Fibroblast of skin of right biceps (primary cell): ENCODE results near the gene PDAP1.
"Not testable (repeated sequence)": the region's sequence is repeated elsewhere in the genome, so short reads cannot be mapped to it uniquely, and the experiment has no call there.

Experiments
- DNase-seq: peaks from one replicate; pipeline ENCODE4 v3.0.0-alpha.2; 2013

PDAP1 gene, protein sequence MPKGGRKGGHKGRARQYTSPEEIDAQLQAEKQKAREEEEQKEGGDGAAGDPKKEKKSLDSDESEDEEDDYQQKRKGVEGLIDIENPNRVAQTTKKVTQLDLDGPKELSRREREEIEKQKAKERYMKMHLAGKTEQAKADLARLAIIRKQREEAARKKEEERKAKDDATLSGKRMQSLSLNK

DNA sequence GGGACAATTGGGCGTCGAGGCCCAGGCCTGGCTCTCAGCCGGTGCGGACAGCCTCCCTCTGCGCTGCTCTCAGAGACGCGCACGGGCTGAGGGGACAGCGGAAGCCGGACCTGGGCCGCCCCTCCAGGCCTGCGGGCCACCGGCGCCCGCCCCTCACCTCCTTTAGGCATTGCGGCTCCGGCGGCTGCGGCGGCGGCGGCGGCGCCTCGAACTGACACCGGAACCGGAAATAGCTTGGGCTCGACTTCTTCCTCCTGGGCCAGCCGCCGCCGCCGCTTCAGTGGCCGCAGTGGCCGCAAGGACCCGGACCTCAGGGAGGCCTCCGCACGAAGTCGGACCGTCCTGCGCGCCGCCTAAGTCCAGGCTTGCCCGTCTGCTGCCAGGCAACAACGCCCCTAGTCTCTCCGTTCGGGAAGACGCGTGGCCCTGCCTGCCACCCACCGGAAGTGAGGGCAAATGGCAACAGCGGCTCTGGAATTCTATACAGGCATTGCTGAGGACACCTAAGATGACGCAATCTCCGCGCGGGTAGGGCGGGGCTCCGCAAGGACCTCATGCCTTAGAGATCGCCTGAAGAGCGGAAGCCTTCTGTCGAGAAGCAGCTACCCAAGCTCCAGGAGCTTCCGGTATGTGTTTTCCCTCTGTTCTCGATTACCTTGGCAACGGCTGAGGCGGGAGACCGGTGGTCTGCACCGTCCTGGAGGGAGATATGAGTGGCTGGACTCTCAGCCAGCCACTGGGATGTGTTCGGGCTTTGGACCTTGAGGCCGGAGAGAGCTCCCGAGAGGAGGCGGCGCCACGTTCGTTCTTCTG, at the start of gene PDAP1, which contains the start of gene BUD31:
PDAP1 (minus strand) TSS at position 219 of the 813 bp plus-strand sequence; CDS start at position 170, 49 bp downstream.
BUD31 (plus strand) TSS at position 591 of the 813 bp plus-strand sequence. CDS start 2,124 bp downstream, outside the sequence.
- peak; percentile 95 for DNase-seq

DNA sequence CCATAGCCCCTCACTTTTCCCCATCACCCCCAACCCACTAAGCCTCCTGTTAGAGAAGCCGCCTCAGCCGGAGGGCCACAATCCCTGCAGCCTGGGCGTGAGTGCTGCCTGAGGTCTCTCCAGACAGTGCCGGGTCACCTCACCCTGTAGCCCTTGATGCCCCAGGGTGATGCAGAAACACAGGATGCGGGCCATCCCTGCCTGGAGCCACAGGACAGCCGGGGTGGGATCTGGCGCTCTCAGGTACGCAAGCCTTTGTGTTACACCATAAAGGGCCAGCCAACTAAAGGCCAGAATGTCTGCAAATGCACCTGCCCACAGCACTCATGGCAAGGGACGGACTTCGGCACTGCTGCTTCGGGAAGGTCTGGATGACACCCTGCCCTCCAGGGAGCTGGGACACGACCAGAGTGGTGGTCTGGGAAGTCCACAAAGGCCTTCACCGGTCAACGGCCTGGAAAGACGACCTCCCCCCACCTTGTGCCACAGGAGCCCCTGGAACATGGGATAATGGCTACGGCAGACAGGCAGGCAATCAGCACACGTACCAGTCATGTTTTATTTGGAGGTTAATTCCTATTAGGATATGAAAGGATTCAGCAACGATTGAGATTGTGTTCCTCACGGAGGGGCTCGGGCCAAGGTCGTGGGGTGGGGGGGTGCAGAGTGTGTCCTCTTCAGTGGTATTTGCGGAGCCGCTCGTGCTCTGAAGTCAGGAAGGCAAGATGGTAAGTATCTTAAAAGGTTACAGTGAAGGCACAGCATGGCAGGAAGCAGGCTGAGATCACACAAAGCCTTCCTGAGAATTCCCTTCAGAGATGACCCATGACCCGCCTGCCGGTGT, 49.5 kb upstream of the PDAP1 start:
- no peak for DNase-seq

DNA sequence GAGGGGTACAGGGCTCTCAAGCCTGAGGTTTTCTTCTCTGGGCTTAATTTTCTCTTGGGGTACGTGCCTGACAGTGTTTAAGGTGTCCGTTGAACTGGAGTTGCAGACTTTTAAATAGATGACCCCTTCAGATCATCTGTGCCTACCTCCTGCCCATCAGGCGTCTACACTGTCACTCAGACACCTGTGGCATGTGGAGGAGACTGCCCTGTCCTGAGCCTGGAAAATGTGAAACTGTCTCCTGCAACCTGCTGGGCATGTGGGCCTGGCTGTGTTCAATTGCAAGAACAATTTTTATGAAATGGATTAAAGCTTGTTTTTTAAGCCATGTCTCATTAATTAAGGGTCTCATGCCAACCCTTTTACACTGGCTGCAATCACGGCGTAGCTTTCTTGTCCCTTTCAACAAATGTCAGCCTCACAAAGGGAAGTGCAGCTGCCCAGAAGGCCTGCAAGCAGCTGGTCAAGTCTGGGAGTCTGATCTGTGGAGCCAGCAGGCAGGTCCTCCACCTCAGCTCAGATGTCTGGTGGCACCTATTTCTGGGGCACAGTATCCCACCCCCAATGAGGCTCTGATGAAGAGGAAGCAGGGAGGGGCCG, 48.8 kb upstream of the PDAP1 start:
- DNase-seq = no peak

DNA sequence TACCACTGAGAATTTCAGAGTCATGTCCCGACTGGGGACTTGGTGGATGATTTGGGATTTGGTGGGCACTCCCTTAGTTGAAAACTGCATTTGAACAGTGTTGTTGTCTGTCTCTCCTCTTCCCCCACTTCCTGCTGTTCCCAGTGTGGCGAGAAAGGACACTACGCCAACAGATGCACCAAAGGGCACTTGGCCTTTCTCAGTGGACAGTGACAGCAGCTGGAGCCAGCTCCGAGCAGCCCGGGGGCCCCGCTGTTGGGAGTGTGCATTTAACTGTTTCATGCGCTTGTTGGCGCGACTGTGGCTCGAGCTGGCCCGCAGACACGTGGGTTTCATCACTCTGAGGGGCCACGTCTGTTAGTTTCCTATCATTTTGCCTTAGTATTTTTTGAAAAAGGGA, 47.9 kb upstream of the PDAP1 start:
- no peak for DNase-seq

DNA sequence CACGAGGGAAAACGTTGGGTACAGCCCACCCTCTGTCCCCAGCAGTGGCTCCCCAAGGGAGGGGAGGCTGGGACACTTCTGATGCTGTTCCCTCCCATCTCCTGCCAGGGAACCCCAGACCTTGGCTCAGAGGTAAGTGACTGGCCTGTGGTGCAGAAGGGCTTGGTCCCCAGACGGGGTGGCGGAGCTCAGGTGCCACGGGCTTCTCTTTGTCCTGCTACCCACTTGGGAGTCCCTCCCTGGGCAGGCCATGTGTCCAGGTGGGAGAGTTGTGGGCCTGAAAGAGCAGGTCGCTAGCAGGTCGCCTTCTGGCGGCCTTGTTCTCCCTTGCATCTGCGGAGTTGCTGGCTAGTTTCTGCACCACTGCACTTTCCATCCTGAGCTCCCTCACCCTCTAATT, 47.5 kb upstream of the PDAP1 start:
- DNase-seq = no peak

DNA sequence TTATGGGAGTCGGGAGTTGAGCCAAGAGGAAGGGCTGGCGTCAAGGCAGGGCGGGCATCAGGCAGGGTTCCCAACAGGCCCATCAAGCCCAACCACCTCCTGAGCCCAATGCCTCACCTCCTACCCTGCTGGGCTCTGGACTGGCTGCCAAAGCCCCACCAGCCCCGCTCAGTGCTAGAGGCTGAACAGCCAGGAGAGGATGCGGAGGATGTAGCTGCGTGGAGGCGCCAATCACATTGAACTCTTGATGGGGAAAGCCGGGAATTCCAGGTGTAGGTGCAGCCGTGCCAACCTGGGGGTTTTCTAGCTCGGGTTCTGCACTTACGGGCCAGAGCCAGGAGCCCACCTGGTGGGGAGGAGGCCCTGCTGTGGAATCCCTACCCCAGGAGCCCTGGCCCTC, 44.7 kb upstream of the PDAP1 start:
- DNase-seq = no peak

DNA sequence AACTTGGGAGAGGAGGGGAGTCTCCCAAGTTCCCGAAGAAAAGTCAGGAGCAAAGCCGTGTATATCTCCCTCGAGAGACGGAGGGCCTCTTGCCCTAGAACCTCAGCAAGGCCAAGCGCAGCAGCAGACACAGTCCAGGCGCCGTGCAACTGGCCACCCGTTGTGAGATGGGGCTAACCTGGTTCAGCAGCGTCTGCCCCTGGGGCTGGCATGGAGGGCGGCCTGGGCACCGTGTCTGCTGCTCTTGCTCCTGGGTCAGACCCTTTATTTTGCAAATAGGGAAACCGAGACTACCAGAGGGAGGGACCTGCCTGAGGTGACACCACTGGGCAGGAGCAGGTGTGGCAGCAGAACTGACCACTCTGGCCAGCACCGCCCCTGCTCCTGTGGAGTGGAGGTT, 44.1 kb upstream of the PDAP1 start:
- no peak for DNase-seq

DNA sequence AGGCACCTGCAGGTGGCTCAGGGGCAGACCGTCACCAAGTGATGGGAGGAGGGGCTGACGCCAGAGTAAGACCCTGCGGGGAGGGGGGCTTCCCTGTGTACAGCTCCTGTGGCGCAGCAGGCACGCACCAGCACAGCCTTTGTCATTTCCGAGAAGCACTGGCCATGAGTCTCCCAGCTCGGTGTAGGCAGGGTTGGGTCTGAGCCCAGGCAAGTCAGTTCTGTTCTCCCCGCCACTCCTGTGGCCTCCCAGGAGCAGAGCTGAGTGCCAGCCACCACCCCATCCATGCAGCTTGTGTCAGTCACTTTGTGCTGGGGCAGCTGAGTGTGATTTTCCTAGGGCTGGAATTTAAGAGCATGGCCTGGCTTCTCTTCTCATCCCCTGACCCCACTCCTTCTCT, 43.5 kb upstream of the PDAP1 start:
- no peak for DNase-seq

DNA sequence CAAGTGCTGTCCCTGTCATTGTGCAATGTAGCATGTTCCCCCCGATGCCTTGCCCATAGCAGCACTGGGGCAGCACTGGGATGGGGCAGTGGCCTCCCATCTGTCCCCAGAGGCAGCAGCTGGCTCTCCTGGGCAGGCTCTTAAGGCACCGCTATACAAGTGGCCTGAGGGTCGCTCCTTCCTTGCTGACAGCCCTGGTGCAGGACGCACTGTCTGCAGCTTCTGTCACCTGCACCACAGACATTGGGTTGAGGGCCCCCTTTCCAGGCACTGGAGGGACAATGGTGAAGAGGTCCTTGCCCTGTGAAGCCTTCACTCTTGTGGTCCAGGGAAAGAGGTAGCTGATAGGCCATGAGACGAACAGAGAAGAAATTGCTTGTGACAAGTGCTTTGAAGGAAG, 40.9 kb upstream of the PDAP1 start:
- DNase-seq = no peak

DNA sequence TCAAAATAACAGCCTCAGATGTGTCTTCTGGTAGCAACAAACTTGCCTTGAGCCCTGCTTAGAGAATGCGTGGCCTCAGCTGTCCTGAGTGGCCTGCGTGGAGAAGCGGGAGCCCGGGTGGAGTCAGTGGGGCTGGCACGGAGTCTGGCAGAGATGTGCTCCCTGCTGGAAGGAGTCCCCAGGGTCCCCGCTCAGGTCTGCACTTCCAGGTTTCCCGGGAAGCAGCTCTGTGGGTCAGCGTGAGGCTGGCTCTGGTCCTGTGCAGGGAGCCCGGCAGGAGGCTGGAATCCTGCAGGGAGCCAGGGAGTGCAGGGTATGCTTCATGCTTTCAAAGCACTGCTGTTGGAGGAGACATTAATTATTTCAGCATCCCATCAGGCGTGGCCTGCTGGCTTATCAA, 40.5 kb upstream of the PDAP1 start:
- DNase-seq = no peak

DNA sequence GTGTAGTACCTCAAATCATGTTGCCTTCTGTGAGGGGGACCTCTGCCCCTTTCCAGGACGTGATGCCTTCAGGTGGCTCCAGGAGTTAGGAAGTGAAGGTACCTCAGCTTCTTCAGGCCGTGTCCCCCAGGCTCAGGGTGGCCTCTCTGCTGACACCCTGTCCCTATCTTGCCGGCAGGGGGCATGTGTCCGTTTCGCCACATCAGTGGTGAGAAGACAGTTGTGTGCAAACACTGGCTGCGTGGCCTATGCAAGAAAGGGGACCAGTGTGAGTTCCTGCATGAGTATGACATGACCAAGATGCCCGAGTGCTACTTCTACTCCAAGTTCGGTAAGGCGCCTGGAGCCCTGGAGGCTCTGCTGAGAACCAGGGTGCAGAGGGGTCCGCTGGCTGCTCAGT, 39.5 kb upstream of the PDAP1 start:
- DNase-seq = no peak

DNA sequence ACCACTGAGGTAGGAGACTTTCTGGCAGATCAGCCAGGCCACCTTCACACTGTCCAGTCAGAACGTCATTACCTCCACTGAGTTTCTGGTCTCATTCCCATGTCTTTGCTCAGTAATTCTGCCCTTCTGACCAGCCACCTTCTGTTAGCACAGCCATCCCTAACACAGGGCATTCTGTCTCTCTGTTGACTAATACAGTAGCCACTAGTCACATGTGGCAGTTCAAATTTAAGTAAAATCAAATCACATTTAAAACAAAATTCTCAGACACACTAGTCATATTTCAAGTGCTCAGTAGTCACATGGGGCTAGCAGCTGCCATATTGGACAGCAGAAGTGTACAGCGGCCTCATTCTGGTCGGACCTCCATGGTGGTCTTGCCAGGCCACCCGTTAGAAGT, 37.7 kb upstream of the PDAP1 start:
- DNase-seq = no peak

DNA sequence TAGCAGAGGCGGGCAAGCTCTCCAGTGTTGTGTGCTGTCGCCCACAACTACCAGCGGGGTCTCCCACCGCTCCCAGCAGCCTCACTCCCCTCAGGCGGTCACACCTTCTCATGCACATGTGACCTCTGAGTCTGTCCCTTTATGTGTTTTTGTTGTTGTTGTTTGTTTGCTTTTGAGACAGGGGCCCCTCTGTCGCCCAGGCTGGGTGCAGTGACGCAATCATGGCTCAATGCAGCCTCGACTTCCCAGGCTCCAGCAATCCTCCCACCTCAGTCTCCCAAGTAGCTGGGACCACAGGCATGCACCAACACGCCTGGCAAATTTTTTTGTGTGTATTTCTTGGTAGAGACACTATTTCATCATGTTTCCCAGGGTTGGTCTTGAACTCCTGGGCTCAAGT, 31.8 kb upstream of the PDAP1 start:
- peak; percentile 26 for DNase-seq

DNA sequence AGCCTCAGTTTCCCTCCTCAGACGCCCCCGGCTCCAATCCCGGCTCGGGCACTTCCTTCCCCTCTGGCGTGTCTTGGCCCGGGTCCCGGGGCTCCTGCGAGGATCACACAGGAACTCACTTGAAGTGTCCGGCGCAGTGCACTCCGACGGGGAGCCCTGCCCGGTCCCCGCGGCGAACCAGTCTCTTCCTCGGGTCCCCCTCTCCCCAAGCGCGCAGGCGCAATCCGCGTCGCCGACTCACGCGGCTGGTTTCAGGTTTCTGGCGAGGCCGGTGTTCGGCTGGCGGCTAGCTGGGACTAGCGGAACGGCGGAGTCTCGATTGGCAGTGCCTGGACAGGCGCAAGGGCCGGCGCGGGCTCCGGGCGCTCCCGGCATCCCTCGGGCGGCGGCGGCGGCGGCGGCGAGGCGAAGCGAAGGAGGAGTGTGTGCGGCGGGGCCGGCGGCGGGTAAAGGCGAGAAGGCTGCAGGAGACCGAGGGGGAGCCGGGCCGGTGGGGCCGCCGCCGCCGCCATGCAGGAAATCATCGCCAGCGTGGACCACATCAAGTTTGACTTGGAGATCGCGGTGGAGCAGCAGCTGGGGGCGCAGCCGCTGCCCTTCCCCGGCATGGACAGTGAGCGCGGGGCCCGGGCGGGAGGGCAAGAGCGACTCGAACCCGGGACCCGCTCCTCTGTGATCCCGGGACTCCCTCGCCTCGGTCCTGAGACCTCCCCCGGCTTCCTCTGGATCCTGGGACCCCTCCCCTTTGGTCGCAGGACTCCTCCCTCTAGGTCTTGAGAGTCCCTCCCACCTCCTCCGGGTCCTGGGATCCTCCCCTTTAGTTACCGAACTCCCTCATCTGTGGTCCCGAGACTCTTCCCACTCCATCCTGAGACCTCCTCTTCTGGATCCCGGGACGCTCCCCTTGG, 30.4 kb upstream of the PDAP1 start, which contains the start of the genes CPSF4 and PTCD1:
CPSF4 (plus strand) TSS at position 371 of the 908 bp plus-strand sequence; CDS start at position 511, 140 bp downstream.
PTCD1 (minus strand) TSS at position 226 of the 908 bp plus-strand sequence. CDS start 3,556 bp downstream, outside the sequence.
- peak; percentile 95 for DNase-seq

DNA sequence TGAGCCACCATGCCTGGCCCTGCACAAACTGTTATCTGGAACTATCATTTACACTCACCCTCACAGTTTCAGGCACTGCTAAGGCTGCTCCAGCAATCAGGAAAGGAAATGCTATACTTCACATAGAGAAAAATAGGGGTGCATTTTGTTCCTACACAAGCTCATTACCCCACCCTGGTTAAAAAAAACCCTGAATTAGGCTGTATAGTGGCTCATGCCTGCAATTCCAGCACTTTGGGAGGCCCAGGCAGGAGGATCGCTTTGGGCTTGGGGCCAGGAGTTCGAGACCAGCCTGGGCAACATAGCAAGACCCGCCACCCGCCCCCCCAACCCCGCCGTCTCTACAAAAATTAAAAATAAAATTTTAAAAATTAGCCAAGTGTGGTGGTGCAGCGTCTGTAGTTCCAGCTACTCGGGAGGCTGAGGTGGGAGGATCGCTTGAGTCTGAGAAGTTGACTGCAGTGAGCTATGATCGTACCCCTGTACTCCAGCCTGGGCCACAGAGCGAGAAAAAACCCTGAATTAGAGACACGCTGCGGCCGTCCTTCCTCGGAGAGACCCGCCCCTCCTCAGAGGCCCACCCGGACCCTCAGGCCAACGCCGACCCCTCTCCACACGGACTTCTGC, 29.7 kb upstream of the PDAP1 start:
- no peak for DNase-seq

DNA sequence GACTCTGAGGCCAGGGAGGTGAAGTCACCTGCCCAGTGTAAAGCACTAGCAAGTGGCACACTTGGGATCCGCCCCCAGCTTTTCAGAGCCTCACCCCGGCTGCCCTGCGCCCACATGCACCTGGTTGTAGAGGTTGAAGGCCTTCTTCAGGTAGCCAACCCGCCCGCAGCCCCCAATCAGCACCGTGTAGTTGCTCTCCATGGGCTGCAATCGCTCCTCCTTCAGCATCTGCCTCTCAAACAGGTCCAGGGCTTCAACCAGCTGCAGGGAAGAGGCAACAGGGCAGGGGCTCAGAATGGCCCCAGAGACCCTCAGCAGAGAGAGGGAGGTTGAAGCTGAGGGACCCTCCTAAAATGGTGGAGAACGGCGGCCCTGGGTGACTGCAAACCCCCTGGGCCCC, 24.8 kb upstream of the PDAP1 start:
- DNase-seq = no peak

DNA sequence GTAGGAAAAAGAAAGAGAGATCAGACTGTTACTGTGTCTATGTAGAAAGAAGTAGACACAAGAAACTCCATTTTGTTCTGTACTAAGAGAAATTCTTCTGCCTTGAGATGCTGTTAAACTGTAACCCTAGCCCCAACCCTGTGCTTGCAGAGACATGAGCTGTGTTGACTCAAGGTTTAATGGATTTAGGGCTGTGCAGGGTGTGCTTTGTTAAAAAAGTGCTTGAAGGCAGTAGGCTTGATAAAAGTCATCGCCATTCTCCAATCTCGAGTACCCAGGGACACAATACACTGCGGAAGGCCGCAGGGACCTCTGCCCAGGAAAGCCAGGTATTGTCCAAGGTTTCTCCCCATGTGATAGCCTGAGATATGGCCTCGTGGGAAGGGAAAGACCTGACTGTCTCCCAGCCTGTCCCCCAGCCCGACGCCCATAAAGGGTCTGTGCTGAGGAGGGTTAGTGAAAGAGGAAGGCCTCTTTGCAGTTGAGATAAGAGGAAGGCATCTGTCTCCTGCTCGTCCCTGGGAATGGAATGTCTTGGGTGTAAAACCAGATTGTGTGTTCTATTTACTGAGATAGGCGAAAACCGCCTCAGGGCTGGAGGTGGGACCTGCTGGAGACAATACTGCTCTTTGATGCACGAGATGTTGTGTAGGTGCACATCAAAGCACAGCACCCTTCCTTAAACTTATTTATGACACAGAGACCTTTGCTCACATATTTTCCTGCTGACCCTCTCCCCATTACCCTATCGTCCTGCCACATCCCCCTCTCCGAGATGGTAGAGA, 23.6 kb upstream of the PDAP1 start:
- DNase-seq = not testable (repeated sequence)

DNA sequence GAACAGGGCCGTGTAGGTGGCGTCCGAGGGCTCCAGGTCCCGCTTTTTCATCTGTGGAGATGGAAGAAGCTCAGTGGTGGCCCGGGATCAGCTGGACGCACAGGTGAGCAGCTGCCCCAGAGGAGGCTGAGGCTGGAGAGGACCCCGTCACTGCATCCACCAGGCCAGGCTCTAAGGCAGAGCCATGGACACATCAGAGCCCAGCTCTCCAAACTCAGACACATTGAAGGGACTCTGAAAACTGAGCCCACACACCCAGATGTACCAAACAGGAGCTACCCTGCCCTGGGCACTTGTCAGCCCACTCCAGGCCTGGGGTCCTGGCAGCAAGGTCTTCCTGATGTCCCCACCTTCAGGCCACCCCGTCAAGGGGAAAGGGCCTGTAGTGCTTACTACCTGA, 21.4 kb upstream of the PDAP1 start:
- DNase-seq = no peak

DNA sequence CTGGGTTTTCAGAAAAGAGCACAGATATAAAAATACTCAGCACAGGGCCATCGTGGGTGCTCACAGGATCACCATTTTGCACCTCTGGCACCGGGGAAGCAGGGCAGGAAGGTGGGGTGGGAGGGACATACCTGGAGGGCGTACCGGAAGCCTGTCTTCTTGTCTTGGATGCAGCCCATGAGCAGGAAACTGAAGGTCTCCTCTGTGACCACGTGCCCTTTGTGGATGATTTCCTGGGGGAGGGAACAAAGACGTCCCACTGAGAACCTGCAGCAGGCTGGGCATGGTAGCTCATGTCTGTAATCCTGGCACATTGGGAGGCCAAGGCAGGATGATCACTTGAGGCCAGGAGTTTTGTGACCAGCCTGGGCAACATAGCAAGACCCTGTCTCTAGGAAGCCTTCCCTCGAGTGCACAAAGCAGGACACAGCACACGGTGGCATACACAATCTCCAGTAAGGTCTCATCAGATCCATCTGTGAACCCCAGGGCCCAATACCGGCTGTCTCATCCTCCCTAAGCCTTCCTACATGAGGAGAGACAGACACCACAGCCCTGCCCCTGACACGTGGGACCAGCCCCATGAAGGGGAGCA, 20.7 kb upstream of the PDAP1 start:
- no peak for DNase-seq
